Neuron (in vitro differentiated cells): Measurements from ENCODE around the gene MYEF2.

Experiments used
- H2AFZ ChIP-seq: one replicate; pipeline ENCODE4 v1.6.1; 2013; ENCODE audit warnings: low read depth, mild to moderate bottlenecking, inconsistent platforms, low read length, moderate library complexity
- H3K27me3 ChIP-seq: one replicate; pipeline ENCODE4 v1.6.1; 2013; ENCODE audit warnings: low read length; ENCODE audit not compliant: insufficient read depth
- H3K36me3 ChIP-seq: one replicate; pipeline ENCODE4 v1.6.1; 2013; ENCODE audit warnings: low read length; ENCODE audit not compliant: insufficient read depth
- H3K4me1 ChIP-seq: one replicate; pipeline ENCODE4 v1.6.1; 2013; ENCODE audit warnings: low read length; ENCODE audit not compliant: insufficient read depth
- H3K4me3 ChIP-seq: 2 replicates; pipeline ENCODE4 v1.5.1; 2013; ENCODE audit warnings: mild to moderate bottlenecking, low read length, moderate library complexity
- H3K9me3 ChIP-seq: one replicate; pipeline ENCODE4 v1.6.1; 2013; ENCODE audit warnings: low read length

Gene MYEF2

GRCh38 chr15:48177383-48177765 is 721 bp downstream of the MYEF2 start:
- Histone ChIP-seq H3K27me3 (no peaks in the 10 kb centered on the region), H3K4me3 (peak overlapping the region; percentile 83), H3K36me3 (peaks cover 6% of the 10 kb centered on the region), H3K4me1 (peaks cover 21% of the 10 kb centered on the region), H3K9me3 (peaks cover 6% of the 10 kb centered on the region), H2AFZ (peak overlapping the region; percentile 96)

DNA sequence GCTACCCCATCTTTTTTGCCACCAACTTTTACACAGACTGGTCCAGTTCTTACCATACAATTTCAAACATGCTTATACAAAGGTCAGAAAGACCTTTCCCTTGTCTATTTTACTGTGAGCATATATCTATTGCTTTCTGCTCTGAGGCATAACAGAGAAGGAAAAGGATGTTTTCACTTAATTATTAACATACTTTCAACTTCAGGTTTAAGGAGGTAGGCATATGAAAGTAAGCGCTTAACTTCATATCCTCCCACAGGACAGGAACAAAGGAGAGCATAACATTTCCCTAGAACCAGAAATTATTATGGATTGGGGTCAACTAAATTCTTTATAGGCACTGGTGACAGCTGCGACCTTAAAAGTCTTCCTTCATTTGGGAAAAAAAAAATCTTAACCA is 1.1 kb downstream of the MYEF2 start:
- Histone ChIP-seq H3K4me3 (peak overlapping the region; percentile 83), H3K4me1 (peaks cover 21% of the 10 kb centered on the region), H3K36me3 (peaks cover 6% of the 10 kb centered on the region)

GRCh38 chr15:48176112-48176511 is 2.0 kb downstream of the MYEF2 start:
- H3K9me3 ChIP-seq = peaks cover 8% of the 10 kb centered on the region
- peaks cover 21% of the 10 kb centered on the region for H3K4me1 ChIP-seq
- H2AFZ ChIP-seq = no peak overlapping the region
- H3K4me3 ChIP-seq = peak overlapping the region; percentile 83
- no peaks in the 10 kb centered on the region for H3K27me3 ChIP-seq
- peaks cover 6% of the 10 kb centered on the region for H3K36me3 ChIP-seq

More for the DNA sequence above, 1.1 kb downstream of the MYEF2 start:
- H3K9me3 ChIP-seq = peaks cover 8% of the 10 kb centered on the region
- H3K27me3 ChIP-seq = no peaks in the 10 kb centered on the region
- H2AFZ ChIP-seq = peak overlapping the region; percentile 96

GRCh38 chr15:48175126-48175525 is 3.0 kb downstream of the MYEF2 start:
- H3K9me3 ChIP-seq = peaks cover 8% of the 10 kb centered on the region
- H2AFZ ChIP-seq = no peak overlapping the region
- H3K4me3 ChIP-seq = no peak overlapping the region
- H3K36me3 ChIP-seq = peaks cover 6% of the 10 kb centered on the region
- H3K27me3 ChIP-seq = no peaks in the 10 kb centered on the region
- H3K4me1 ChIP-seq = peaks cover 24% of the 10 kb centered on the region

GRCh38 chr15:48170981-48171380 is 7.1 kb downstream of the MYEF2 start:
- no peak overlapping the region for H2AFZ ChIP-seq
- H3K4me1 ChIP-seq = peaks cover 7% of the 10 kb centered on the region
- no peak overlapping the region for H3K4me3 ChIP-seq
- peaks cover 8% of the 10 kb centered on the region for H3K9me3 ChIP-seq
- no peaks in the 10 kb centered on the region for H3K27me3 ChIP-seq
- peaks cover 28% of the 10 kb centered on the region for H3K36me3 ChIP-seq

- Histone ChIP-seq H2AFZ (no peak overlapping the region), H3K4me3 (no peak overlapping the region), H3K36me3 (peaks cover 44% of the 10 kb centered on the region), H3K4me1 (peaks cover 3% of the 10 kb centered on the region), H3K9me3 (peaks cover 4% of the 10 kb centered on the region), H3K27me3 (no peaks in the 10 kb centered on the region)
Observed at GRCh38 chr15:48168616-48169015, 9.5 kb downstream of the MYEF2 start.

- Histone ChIP-seq H3K36me3 (peaks cover 69% of the 10 kb centered on the region), H3K9me3 (no peaks in the 10 kb centered on the region), H3K4me1 (no peaks in the 10 kb centered on the region), H3K27me3 (no peaks in the 10 kb centered on the region), H3K4me3 (no peak overlapping the region), H2AFZ (no peak overlapping the region)
Observed at GRCh38 chr15:48153526-48153925, 24.6 kb downstream of the MYEF2 start.

GRCh38 chr15:48149858-48150257 is 28.2 kb downstream of the MYEF2 start:
- Histone ChIP-seq H3K9me3 (no peaks in the 10 kb centered on the region), H3K4me3 (no peak overlapping the region), H3K27me3 (no peaks in the 10 kb centered on the region), H2AFZ (no peak overlapping the region), H3K36me3 (peaks cover 85% of the 10 kb centered on the region), H3K4me1 (no peaks in the 10 kb centered on the region)

GRCh38 chr15:48147358-48147757 is 30.7 kb downstream of the MYEF2 start:
- Histone ChIP-seq H2AFZ (no peak overlapping the region), H3K27me3 (no peaks in the 10 kb centered on the region), H3K36me3 (peaks cover 81% of the 10 kb centered on the region), H3K9me3 (no peaks in the 10 kb centered on the region), H3K4me1 (no peaks in the 10 kb centered on the region), H3K4me3 (no peak overlapping the region)

DNA sequence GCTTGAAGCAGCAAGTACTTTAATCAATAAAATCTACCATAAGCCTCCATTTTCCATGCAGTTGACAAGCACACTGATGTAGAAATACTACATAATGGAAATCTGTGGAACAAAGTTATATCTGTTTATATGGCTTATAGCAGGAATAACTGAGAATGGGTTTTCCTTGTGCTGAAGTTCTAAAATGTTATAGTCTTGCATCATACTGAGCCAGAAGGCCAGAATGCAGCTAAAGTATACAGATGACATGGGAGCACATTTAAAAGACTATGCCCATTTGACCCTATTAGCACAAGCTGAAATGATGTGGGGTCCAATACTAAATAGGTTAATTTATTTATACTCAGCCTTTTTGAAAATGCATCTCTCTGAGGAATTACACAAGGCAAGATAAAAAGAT is 32.2 kb downstream of the MYEF2 start:
- no peak overlapping the region for H2AFZ ChIP-seq
- H3K9me3 ChIP-seq = no peaks in the 10 kb centered on the region
- H3K27me3 ChIP-seq = no peaks in the 10 kb centered on the region
- H3K4me1 ChIP-seq = no peaks in the 10 kb centered on the region
- no peak overlapping the region for H3K4me3 ChIP-seq
- H3K36me3 ChIP-seq = peaks cover 73% of the 10 kb centered on the region

DNA sequence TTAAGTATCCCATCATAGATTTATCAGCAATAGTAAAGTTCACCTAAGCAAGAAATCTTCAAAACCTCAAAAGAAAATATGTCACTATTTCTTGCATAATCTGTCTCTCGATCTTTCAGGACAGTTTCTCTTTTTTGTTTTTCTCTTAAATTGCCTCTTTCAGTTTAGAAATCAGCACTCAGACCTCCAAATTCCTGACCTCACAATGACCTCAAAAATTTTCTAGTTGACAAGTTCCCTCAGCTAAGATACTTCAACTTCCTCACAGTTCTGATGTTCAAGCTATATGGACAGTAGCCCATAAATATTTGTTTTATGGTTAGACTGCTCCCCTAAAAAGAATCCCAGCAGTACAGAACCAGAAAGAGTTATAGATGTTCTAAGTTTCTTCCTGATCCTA is 33.2 kb downstream of the MYEF2 start:
- no peak overlapping the region for H3K4me3 ChIP-seq
- no peaks in the 10 kb centered on the region for H3K9me3 ChIP-seq
- H2AFZ ChIP-seq = no peak overlapping the region
- H3K27me3 ChIP-seq = no peaks in the 10 kb centered on the region
- H3K4me1 ChIP-seq = no peaks in the 10 kb centered on the region
- peaks cover 72% of the 10 kb centered on the region for H3K36me3 ChIP-seq

DNA sequence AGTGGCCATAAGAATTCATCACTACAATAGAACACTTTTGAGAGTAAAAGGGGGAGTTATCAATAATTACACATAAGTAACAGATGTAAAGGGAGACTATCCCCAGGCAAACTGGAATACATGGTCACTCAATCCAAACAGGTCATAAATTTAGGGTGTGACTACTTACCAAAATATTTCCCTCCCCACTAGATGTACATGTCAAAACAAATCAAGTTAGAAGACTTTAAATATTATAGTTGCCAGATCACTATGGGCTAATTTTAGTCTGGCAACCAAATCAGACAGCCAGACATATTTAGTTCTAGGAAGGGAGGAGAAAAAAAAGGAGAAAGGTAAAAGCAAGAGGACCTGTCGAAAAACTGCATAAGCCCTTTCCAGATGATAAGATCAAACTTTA is 34.2 kb downstream of the MYEF2 start:
- Histone ChIP-seq H3K27me3 (no peaks in the 10 kb centered on the region), H3K36me3 (peaks cover 70% of the 10 kb centered on the region), H3K4me1 (no peaks in the 10 kb centered on the region), H2AFZ (no peak overlapping the region), H3K4me3 (no peak overlapping the region), H3K9me3 (no peaks in the 10 kb centered on the region)

- no peaks in the 10 kb centered on the region for H3K4me1 ChIP-seq
- no peak overlapping the region for H2AFZ ChIP-seq
- H3K4me3 ChIP-seq = no peak overlapping the region
- no peaks in the 10 kb centered on the region for H3K36me3 ChIP-seq
- no peaks in the 10 kb centered on the region for H3K27me3 ChIP-seq
- no peaks in the 10 kb centered on the region for H3K9me3 ChIP-seq
Observed at GRCh38 chr15:48132874-48133273, 45.2 kb downstream of the MYEF2 start.

- Histone ChIP-seq H3K36me3 (no peaks in the 10 kb centered on the region), H3K4me1 (no peaks in the 10 kb centered on the region), H3K27me3 (no peaks in the 10 kb centered on the region), H2AFZ (no peak overlapping the region), H3K9me3 (no peaks in the 10 kb centered on the region), H3K4me3 (no peak overlapping the region)
Observed at GRCh38 chr15:48131324-48131723, 46.8 kb downstream of the MYEF2 start.
